ENCODE data around the gene KCNJ3.

Gene KCNJ3

GRCh38 chr2:154776825-154777224, 78.3 kb downstream of the KCNJ3 start:
- DNase-seq (ENCODE audit: low read depth): no peak
- no peak for TF ChIP-seq CTCF (IDR thresholded peaks at IDR 0.05; ENCODE audit: control insufficient read depth, extremely low read depth, insufficient read depth)

GRCh38 chr2:154794406-154794805, 95.9 kb downstream of the KCNJ3 start:
- no peak overlapping the region for H3K4me3 ChIP-seq (ENCODE audit: low read depth, low read length)
- DNase-seq (ENCODE audit: low read depth): no peak
- TF ChIP-seq CTCF (IDR thresholded peaks at IDR 0.05; ENCODE audit: control insufficient read depth, extremely low read depth, insufficient read depth): no peak

More at GRCh38 chr2:154776825-154777224, 78.3 kb downstream of the KCNJ3 start:
- no peak overlapping the region for H3K4me3 ChIP-seq (ENCODE audit: low read depth, low read length)

- H3K4me3 ChIP-seq (ENCODE audit: low read depth, low read length): no peak overlapping the region
- no peak for TF ChIP-seq CTCF (IDR thresholded peaks at IDR 0.05; ENCODE audit: control insufficient read depth, extremely low read depth, insufficient read depth)
- no peak for DNase-seq (ENCODE audit: low read depth)
Measured at GRCh38 chr2:154795651-154796050, 97.2 kb downstream of the KCNJ3 start.

GRCh38 chr2:154804451-154804850, 106.0 kb downstream of the KCNJ3 start:
- DNase-seq (ENCODE audit: low read depth): no peak
- no peak for TF ChIP-seq CTCF (IDR thresholded peaks at IDR 0.05; ENCODE audit: control insufficient read depth, extremely low read depth, insufficient read depth)
- H3K4me3 ChIP-seq (ENCODE audit: low read depth, low read length): no peak overlapping the region

- no peak for TF ChIP-seq CTCF (IDR thresholded peaks at IDR 0.05; ENCODE audit: control insufficient read depth, extremely low read depth, insufficient read depth)
- DNase-seq (ENCODE audit: low read depth): no peak
- no peak overlapping the region for H3K4me3 ChIP-seq (ENCODE audit: low read depth, low read length)
Measured at GRCh38 chr2:154813636-154814035, 115.1 kb downstream of the KCNJ3 start.

GRCh38 chr2:154814856-154815255, 116.4 kb downstream of the KCNJ3 start:
- H3K4me3 ChIP-seq (ENCODE audit: low read depth, low read length): no peak overlapping the region
- no peak for DNase-seq (ENCODE audit: low read depth)
- no peak for TF ChIP-seq CTCF (IDR thresholded peaks at IDR 0.05; ENCODE audit: control insufficient read depth, extremely low read depth, insufficient read depth)

- DNase-seq (ENCODE audit: low read depth): no peak
Measured at GRCh38 chr2:154825358-154825757, 126.9 kb downstream of the KCNJ3 start.

More at GRCh38 chr2:154825358-154825757, 126.9 kb downstream of the KCNJ3 start:
- TF ChIP-seq CTCF (IDR thresholded peaks at IDR 0.05; ENCODE audit: control insufficient read depth, extremely low read depth, insufficient read depth): no peak
- no peak overlapping the region for H3K4me3 ChIP-seq (ENCODE audit: low read depth, low read length)

Measured in LNCaP clone FGC (cell line).